GM12878 (cell line): ENCODE results near the gene MVK. TPM values are rescaled to one million over a fixed set of nuclear protein-coding genes. Genes with fewer than 3 reads are reported as not detected.

Source experiments
- CBFB ChIP-seq: IDR thresholded peaks from 2 replicates; pipeline ENCODE4 v1.6.1; 2016; ENCODE audit warnings: antibody characterized with exemption, low read depth
- CEBPZ ChIP-seq: fragments of 150-350 bp; IDR thresholded peaks from 2 replicates; pipeline ENCODE4 v1.6.1; 2016; ENCODE audit warnings: low read depth, low read length
- CREB1 ChIP-seq: IDR thresholded peaks from 2 replicates; pipeline ENCODE4 v1.6.1; 2012; ENCODE audit warnings: low read depth, mild to moderate bottlenecking, inconsistent platforms
- HCFC1 ChIP-seq: fragments of 150-350 bp; IDR thresholded peaks from 2 replicates; pipeline ENCODE4 v1.6.1; 2014; ENCODE audit warnings: low read length
- HSF1 ChIP-seq: fragments of 150-350 bp; IDR thresholded peaks from 2 replicates; pipeline ENCODE4 v1.6.1; 2014; ENCODE audit warnings: mild to moderate bottlenecking, low read depth, low read length
- IKZF1 ChIP-seq: fragments of 450-650 bp; conservative IDR thresholded peaks from 2 replicates; pipeline ENCODE4 v1.6.1; 2017; ENCODE audit warnings: antibody characterized with exemption, mild to moderate bottlenecking
- RAD21 ChIP-seq: IDR thresholded peaks from 2 replicates; pipeline ENCODE4 v1.6.1; 2011; ENCODE audit warnings: mild to moderate bottlenecking, low read depth, low read length, moderate library complexity; ENCODE audit not compliant: insufficient read depth
- SMC3 ChIP-seq: IDR thresholded peaks from 2 replicates; pipeline ENCODE4 v1.6.1; 2011; ENCODE audit warnings: low read length, improper control_type of control experiment, borderline replicate concordance
- TAF1 ChIP-seq: IDR thresholded peaks from 2 replicates; pipeline ENCODE4 v1.6.1; 2011; ENCODE audit warnings: mild to moderate bottlenecking, low read depth, low read length, borderline replicate concordance
- polyA plus RNA-seq, 11 experiments: library from polyadenylated mRNA; depleted of rRNA in 4 of 11; unstranded in 6 of 11; stranded (reverse) in 5 of 11; fragments of >200 nt; fragmentation: Nextera tagmentation in 4 of 11; fragmentation: Illumina TruSeq in 1 of 11; extraction: Ambion mirVana in 4 of 11; extraction: Trizol in 1 of 11; gene quantifications; 1 replicate in 1 of 11; 2 replicates in 10 of 11; pipeline versions ENCODE4 v1.2.1 to v1.2.3, GENCODE V29; 2011 to 2016; ENCODE audit warnings: inconsistent platforms in 2 of 11, missing spikeins in 2 of 11, low read depth in 1 of 11
- total RNA-seq, 4 experiments: library from RNA; depleted of rRNA in 3 of 4; stranded (reverse); fragments of >200 nt in 3 of 4; fragmentation: Illumina TruSeq in 1 of 4; extraction: Trizol in 1 of 4; gene quantifications; 2 replicates each; pipeline versions ENCODE4 v1.2.1 to v1.2.3, GENCODE V29; 2013 to 2021

MVK gene
- total and polyA plus RNA-seq, 10 of the 15 experiments (the other 5 are each of a cell fraction or from before 2014, with no cell fraction given), result 0.24 to 46.7 (median 31.9) TPM

GRCh38 chr12:109597795-109598427, 24.3 kb downstream of the MVK start (continued):
- no peak for TF ChIP-seq CEBPZ
- no peak for TF ChIP-seq HCFC1
- TF ChIP-seq TAF1, result no peak
- TF ChIP-seq RAD21, result peak; percentile 63
- TF ChIP-seq SMC3, result peak; percentile 68
- TF ChIP-seq CREB1, result 0 out of 2 replicates have a peak, but pooled peaks have one; percentile 17
- peak; percentile 57; the same call in 1 of the 2 replicates for TF ChIP-seq IKZF1
- TF ChIP-seq CBFB, result no peak
- no peak for TF ChIP-seq HSF1
- TF ChIP-seq, all 136 proteins: peak for 8
